Measurements from ENCODE around the gene TSPAN9.

TSPAN9 gene

GRCh38 chr12:3205742-3206519, 128.8 kb downstream of the TSPAN9 start:
- no peak for DNase-seq (ENCODE audit: low read depth in 2 of 2)

DNA sequence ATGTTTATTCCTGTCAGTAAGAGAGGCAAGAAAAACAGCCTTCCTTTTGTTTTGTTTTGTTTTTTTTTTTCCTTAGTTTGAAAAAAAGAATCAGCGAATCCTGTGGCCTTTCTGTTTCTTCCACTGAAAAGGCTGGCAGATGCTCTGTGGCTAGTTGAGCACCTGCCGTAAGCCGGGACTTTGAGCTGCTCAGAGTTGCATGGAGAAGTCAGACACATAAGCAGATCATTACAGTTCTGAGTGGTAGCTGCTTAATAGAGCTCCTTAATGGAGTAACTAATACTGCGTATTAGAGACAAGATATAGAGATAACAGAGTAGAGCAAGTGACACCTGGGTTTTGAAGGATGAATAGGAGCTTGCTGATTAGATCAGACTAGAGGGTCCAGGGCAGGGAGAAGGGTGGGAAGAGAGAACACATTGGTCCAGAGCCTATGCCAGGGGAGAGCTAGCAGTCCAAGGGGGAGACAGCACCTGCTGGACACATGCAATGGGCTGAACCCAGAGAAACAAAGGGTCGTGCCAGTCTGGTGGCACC, 129.4 kb downstream of the TSPAN9 start:
- DNase-seq (ENCODE audit: low read depth in 2 of 2), result no peak

DNA sequence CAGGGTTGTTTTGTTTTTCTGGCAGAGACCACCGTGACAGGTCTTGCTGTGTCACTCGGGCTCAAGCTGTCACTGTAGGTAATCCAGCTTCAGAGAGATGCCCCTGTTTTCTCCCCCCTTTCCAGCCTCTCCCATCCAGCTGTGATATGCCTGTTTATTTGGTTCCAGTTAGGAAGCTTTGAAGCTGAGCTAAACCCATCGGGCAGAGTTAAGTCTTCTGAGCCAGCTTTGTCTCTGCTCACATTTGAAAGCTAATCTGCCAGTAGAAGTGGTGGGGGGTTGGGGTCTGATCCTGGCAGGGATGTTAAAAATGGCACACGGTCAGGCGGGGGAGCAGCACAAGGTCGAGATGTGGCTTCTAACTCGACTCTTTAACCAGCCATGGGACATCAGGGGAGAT, 130.0 kb downstream of the TSPAN9 start:
- DNase-seq (ENCODE audit: low read depth in 2 of 2), result no peak

DNA sequence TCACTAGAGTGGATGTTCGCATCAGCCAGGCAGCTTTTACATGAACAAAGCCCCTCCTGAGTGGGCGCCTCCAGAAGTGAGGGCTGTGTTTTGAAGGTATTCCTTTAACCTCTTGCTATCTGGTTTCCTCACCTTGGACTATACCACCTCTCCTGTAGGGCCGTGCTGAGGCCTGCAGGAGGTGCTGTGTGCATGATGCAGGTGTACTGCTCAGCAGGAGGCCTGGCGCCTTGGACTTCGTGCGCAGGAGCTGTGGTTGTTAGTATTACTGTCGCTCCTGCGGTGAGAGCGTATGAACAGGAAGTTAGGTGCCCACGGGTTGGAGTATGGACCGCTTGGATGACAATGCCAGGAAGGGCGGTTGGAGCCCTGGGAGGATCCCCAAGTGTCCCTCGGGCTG, 130.7 kb downstream of the TSPAN9 start:
- DNase-seq (ENCODE audit: low read depth in 2 of 2), result no peak

- no peak for DNase-seq (ENCODE audit: low read depth in 2 of 2)
These were observed 136.0 kb downstream of the TSPAN9 start for GRCh38 chr12:3213188-3213587.

- no peak for DNase-seq (ENCODE audit: low read depth in 2 of 2)
These were observed 136.6 kb downstream of the TSPAN9 start for GRCh38 chr12:3213768-3214167.

- no peak for DNase-seq (ENCODE audit: low read depth in 2 of 2)
These were observed 137.6 kb downstream of the TSPAN9 start for GRCh38 chr12:3214526-3215365.

- DNase-seq (ENCODE audit: low read depth in 2 of 2), result no peak
These were observed 138.3 kb downstream of the TSPAN9 start for GRCh38 chr12:3215410-3215975.

DNA sequence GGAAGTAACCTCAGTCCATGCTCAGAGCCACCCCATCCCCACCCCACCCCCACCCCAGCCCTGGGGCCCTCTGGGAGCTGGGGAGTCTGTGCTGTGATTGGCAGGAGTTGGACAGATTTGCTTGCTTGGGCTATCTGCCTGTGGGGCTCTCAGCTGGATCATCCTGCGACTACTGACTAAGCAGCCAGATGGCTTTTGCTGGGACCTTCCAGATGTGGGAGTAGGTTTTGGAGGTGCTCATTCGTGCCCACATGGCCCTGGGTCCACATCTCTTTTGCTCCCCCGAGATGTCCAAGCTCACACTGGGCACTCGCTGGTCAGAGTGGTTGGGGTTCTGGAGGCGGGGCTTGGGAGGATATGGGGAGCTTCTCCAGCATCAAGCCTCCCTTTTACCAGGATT, 138.9 kb downstream of the TSPAN9 start:
- no peak for DNase-seq (ENCODE audit: low read depth in 2 of 2)

GRCh38 chr12:3216726-3217682, 139.8 kb downstream of the TSPAN9 start:
- no peak for DNase-seq (ENCODE audit: low read depth in 2 of 2)

- no peak for DNase-seq (ENCODE audit: low read depth in 2 of 2)
These were observed 140.5 kb downstream of the TSPAN9 start for GRCh38 chr12:3217683-3218079.

DNA sequence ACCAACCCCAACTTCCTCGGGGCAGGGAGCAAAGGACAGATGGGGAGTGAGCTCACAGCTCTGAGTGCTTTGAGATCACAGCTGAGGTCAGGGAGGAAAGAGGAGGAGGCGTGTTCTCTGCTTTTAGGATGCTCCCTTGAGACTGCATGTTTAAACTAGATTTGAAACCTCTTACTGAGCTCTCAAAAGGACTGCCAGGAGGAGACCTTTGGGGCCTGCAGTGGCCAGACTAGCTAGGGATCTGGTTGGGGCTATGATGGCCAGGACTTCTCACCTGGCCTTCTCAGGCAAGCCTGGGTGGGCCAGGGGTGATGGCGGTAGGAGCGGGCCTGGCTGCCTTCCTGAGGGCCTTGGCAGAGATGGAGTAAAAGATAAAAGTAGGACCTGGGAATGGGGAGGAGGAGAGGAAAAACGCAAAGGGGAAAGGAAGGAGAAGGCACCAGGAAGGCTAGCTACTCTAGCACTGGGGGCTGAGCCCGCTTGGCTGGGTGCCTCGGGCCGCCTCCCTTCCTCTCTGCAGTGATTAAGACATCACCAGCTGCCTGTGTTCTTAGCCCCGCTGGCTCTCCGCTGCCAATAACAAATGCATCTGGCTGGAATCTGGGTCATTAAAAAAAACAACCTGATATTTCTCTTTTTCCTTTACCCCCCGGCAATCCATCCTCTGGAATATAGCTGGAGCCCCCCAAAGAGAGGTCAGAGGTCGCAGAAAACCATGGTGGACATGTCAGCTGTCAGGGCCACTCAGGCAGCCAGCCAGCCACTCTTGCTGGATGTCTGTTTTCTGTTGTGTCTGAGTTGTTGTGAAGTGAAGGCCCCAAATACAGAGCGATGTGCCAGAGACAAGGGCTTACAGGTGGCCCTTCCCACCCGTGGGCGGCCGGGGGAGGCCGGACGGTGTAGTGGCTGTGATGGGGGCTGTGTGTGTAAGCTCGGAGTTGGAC, 141.3 kb downstream of the TSPAN9 start:
- no peak for DNase-seq (ENCODE audit: low read depth in 2 of 2)

DNA sequence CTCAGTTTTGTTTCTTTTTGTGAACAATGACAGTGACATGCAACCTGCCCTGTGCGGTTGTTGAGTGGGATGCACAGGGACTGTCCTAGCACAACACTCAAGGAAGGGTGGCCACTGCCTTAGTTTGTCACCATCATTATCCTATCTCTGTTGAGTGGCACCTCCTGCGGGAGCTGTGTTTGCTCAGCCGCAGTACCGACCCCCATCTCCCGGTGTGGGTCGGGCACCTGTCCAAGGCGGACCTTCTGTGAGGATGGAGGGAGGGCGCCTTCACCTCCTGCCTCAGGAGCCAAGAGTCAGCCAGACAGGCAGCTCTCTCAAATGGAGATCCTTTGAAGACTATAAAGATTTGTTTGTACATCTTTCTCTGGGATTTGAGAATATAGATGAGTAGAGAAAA, 142.1 kb downstream of the TSPAN9 start:
- no peak for DNase-seq (ENCODE audit: low read depth in 2 of 2)

GRCh38 chr12:3220382-3221321, 143.5 kb downstream of the TSPAN9 start:
- no peak for DNase-seq (ENCODE audit: low read depth in 2 of 2)

GRCh38 chr12:3222306-3222705, 145.1 kb downstream of the TSPAN9 start:
- no peak for DNase-seq (ENCODE audit: low read depth in 2 of 2)

GRCh38 chr12:3222979-3223378, 145.8 kb downstream of the TSPAN9 start:
- no peak for DNase-seq (ENCODE audit: low read depth in 2 of 2)

DNA sequence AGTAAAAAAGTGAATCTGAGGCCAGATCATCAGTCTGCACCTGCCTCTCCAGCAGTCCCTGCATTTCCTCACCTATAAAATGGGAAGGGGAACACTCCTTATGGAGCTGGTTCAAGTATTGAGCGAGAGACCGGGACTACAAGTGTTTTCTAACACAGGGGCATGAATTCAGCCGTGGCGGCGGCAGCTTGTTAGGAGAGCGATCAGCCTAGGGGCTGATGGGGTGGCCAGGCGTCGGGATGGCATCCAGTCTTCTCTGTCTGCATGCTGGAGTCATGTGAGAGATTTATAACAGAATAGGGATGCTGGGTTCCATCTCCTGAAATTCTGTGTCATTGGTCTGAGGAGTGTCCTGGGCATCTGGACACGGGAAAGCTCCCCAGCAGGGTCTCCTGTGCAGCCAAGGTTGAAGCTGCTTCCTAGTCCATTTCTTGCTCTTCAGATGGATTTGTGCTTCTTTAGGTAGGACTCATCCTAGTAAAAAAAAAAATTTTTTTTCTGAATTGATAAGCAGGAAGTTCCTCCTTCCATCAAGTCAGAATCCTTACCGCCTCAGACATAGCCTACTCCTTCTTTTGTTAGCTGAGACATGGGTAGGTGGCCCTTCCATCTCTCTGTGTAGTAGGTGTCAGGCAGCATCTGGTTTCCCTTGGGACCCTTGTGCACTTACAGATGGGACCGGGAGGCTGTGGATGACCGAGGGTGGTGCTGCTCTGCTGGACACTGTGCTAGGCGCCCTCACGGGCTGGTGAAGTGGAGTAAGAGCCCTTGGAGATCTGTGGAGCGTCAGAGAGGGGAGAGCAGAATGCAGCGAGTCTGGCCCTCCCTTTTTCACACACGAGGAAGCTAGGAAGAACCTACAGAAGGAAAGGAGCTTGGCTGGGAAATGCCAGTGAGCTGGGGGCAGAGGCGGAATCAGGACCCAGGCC, 146.7 kb downstream of the TSPAN9 start:
- DNase-seq (ENCODE audit: low read depth in 2 of 2), result no peak

GRCh38 chr12:3224530-3224903, 147.3 kb downstream of the TSPAN9 start:
- no peak for DNase-seq (ENCODE audit: low read depth in 2 of 2)

Measured in stimulated activated CD4-positive, alpha-beta T cell treated with anti-CD3 and anti-CD28 coated beads, Interleukin-4, amount 100 ng/mL, for 48 hours (primary cell).